VCaP (cell line): Measurements from ENCODE around the gene JAKMIP1.

Experiments used
- H3K27ac ChIP-seq: fragments of 450-650 bp; 2 replicates; pipeline ENCODE4 v1.5.1; 2017
- TF ChIP-seq, protein P1 (sequence below): fragments of 450-650 bp; conservative IDR thresholded peaks from 2 replicates; pipeline ENCODE4 v1.5.1; 2017; ENCODE audit warnings: mild to moderate bottlenecking, moderate library complexity

JAKMIP1 gene

DNA sequence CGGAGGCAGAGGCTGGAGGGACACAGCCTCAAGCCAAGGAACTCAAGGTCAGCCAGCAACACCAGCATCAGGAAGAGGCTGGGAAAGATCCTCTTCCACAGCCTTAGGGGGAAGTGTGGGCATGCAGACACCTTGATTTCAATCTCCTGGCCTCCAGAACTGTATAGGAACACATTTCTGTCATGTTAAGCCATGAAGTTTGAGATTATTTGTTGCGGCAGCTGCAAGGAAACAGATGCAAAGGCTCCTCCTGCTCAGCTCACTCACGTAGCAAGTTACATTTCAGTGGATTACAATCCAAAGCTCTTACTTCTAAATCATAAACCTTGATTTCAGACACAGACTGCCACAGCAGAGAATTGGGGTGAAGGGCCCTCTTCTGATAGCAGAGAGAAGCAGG lies 113.5 kb downstream of the JAKMIP1 start:
- TF ChIP-seq, protein P1, sequence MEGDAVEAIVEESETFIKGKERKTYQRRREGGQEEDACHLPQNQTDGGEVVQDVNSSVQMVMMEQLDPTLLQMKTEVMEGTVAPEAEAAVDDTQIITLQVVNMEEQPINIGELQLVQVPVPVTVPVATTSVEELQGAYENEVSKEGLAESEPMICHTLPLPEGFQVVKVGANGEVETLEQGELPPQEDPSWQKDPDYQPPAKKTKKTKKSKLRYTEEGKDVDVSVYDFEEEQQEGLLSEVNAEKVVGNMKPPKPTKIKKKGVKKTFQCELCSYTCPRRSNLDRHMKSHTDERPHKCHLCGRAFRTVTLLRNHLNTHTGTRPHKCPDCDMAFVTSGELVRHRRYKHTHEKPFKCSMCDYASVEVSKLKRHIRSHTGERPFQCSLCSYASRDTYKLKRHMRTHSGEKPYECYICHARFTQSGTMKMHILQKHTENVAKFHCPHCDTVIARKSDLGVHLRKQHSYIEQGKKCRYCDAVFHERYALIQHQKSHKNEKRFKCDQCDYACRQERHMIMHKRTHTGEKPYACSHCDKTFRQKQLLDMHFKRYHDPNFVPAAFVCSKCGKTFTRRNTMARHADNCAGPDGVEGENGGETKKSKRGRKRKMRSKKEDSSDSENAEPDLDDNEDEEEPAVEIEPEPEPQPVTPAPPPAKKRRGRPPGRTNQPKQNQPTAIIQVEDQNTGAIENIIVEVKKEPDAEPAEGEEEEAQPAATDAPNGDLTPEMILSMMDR = no peak
- H3K27ac ChIP-seq = no peak overlapping the region

DNA sequence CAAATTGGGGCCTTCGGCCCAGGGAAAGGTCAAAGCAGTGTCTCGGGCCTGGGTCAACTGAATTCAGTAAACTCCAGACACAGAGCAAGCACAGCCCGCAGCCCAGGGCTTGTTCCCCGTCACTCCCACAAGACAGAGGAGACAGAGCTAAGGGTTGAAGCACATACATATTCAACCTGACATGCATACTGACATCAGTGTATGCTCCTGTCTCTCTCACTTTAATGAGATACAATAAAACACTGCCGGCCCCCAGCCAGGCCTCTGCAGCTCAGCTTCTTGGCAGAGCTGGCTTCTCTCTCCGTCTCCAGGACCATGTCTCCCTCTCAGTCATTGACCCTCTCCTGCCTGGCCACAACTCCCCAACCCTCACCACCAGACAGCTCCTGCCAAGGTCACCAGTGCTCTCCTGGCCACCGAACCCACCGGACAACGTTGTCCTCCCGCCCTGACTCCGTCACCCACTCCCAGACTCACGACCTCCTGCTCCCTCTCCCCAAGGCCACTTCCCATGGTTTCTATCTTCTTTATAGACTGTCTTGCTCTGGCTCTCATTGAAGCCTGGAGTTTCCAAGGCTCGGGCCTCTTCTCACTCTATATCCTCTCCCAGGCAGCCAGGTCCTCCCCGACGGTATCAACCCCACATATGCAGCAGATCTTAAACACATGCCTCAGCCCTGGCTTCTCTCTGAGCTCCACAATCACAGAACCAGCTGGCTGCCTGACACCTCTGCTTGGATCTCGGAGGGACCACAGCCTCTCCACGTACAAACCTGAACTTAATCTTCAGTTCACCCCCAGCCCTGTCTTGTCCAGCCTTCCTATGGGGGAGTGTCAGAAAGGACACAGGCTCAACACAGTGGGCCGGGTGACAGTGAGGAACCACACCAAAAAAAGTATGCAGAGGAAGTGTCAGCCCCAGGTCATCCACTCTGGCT lies 114.4 kb downstream of the JAKMIP1 start:
- TF ChIP-seq, protein P1 = no peak
- no peak overlapping the region for H3K27ac ChIP-seq

DNA sequence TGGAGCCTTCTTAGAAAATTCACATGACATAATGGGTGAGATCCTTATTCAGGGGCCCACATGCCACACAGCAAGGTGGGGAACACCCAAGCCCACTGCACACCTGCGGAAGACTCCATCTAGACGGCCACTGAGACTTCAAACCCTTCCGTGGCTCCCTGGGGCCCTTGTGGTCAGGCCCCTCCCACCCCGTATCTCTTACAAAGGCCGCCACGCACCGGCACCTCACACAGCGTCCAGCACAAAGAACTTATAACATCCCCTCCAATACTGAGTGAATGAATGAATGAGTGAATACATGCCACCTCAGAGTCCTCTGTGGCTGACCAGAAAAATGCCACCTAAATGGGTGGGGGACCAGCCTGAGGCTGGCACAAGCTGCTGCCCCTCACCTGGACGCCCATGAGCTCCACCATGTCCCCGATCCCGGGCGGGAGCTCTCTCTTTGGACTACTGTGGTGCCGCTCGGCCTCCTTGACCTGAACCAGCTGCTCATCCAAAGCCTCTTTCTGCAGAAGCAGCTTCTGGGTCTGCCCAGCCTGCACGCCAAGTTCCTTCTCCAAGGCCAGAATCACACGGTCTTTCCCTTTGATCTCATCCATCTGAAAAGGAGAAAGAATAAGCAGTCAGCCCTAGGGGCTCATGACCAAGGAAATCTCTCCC lies 115.2 kb downstream of the JAKMIP1 start:
- TF ChIP-seq, protein P1 = no peak
- no peak overlapping the region for H3K27ac ChIP-seq

DNA sequence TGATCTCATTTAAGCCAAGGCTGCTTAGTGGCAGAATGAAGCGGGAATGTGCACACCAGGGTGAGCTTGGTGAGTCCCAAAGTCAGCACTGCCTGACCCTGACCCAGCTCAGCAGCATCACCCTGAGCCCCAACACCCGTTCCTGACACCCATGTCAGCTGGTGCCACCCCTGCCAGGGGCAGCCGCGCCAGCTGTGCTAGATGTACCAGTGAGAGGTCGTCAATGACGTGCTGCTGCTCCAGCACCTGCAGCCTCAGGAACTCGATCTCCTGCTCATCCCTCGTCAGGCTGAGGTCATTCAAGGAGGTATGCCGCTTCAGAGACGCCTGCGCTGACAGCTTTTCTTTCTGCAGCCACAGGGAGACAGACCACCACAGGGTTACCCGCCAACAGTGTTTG lies 120.4 kb downstream of the JAKMIP1 start:
- TF ChIP-seq, protein P1 = no peak
- H3K27ac ChIP-seq = no peak overlapping the region

DNA sequence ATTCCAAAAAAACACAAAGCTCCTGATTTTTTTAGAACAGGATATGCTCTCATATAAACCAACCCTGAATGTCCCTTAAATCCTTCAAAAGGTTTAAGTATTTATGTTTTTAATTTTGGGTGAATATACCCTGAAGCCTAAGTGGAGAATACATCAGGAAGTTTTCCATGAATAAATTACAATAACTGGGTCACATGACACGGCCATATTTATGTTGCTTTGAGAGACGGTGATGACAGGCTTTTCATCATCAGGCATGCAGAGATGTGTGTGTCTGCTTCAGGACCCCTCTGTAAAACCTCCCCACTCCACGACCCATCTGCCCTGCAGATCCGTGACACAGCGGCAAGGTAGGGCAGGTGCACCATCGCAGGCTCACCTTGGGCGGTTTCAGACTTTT lies 121.8 kb downstream of the JAKMIP1 start:
- TF ChIP-seq, protein P1 = no peak
- no peak overlapping the region for H3K27ac ChIP-seq

DNA sequence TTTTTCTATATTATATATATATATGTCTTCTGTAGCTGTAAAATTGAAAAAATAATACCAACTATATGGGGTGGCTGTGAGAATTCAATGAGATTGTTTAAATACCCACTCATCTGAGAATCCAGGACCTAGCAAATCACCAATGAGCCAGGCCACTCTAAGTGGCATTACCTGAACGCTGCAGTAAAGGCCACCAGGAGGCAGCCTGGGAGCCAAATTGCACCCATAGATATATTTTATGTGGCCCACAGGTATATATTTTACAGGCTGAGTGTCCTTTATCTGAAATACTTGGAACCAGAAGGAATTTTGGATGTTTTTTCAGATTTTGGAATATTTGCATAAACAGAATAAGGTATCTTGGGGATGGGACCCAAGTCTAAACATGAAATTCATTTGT lies 124.0 kb downstream of the JAKMIP1 start:
- TF ChIP-seq, protein P1 = peak; percentile 56; the same call in 1 of the 2 replicates
- no peak overlapping the region for H3K27ac ChIP-seq

DNA sequence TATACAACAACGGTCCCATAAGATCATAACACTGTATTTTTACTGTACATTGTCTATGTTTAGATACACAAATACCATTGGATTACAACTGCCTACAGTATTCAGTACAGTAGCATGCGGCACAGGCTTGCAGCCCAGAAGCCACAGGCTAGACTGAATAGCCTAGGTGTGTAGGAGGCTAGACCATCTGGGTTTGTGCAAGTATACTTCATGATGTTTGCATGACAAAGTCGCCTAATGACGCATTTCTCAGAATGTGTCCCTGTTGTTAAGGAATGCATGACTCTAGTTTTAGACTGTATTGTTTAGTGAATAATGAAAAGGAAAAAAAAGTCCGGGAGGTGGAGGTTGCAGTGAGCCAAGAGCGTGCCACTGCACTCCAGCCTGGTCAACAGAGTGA lies 125.6 kb downstream of the JAKMIP1 start:
- no peak overlapping the region for H3K27ac ChIP-seq
- TF ChIP-seq, protein P1 = no peak
